Prostate gland (tissue), 2 donors: ENCODE measurements around the gene RRP8.

Experiments used
- CTCF ChIP-seq, 4 experiments: fragments of 200-600 bp in 2 of 4; fragments of 450-650 bp in 2 of 4; sonication (generic) in 2 of 4; IDR thresholded peaks; 1 replicate in 3 of 4; 2 replicates in 1 of 4; pipeline ENCODE4 v1.5.1; 2016 to 2019; ENCODE audit warnings: antibody characterized with exemption in 4 of 4, mild to moderate bottlenecking in 2 of 4, moderate library complexity in 2 of 4
- POLR2A ChIP-seq: fragments of 450-650 bp; IDR thresholded peaks from one replicate; pipeline ENCODE4 v1.6.1; 2016; ENCODE audit warnings: antibody characterized with exemption, mild to moderate bottlenecking
- POLR2AphosphoS5 ChIP-seq: sonication (generic); formaldehyde crosslinking; IDR thresholded peaks from one replicate; pipeline ENCODE4 v1.6.1; 2017; ENCODE audit warnings: antibody characterized with exemption

- TF ChIP-seq CTCF (IDR thresholded peaks at IDR 0.05) (no peak), POLR2A (no peak), POLR2AphosphoS5 (no peak)
Observed at GRCh38 chr11:6557761-6558674, 45.4 kb downstream of the RRP8 start.
